PC-9 (cell line): ENCODE results near the gene ARHGAP6.

ENCODE experiments used
- CTCF ChIP-seq: fragments of 200-600 bp; sonication (generic); conservative IDR thresholded peaks from 2 replicates; pipeline ENCODE4 v1.6.1; 2017; ENCODE audit warnings: mixed run types, antibody characterized with exemption, mild to moderate bottlenecking, moderate library complexity
- EZH2 ChIP-seq: fragments of 200-600 bp; sonication (generic); IDR thresholded peaks from 2 replicates; pipeline ENCODE4 v1.8.0; 2017; ENCODE audit warnings: antibody characterized with exemption, low read depth

GRCh38 chrX:11137543-11138139, 528.1 kb downstream of the ARHGAP6 start:
- TF ChIP-seq CTCF (peak; percentile 70), EZH2 (no peak)
